T-helper 1 cell treated with Interleukin-12 subunit alpha and Interleukin-12 subunit beta and Interleukin-4 antibody, amounts not matched to agents 30 μg/mL and 1 μg/mL, for 36 hours (primary cell): ENCODE results near the gene CAMK1D.
"Not testable (repeated sequence)": the region's sequence is repeated elsewhere in the genome, so short reads cannot be mapped to it uniquely, and the experiment has no call there.

ENCODE experiments used
- H3K27ac Mint-ChIP-seq: one replicate; pipeline ENCODE4 v1.8.0; 2021; ENCODE audit warnings: mild to moderate bottlenecking, mixed read lengths
- H3K27me3 Mint-ChIP-seq: one replicate; pipeline ENCODE4 v1.8.0; 2021; ENCODE audit warnings: low read depth, mixed read lengths
- H3K36me3 Mint-ChIP-seq: one replicate; pipeline ENCODE4 v1.8.0; 2021; ENCODE audit warnings: low read depth, mixed read lengths
- H3K4me1 Mint-ChIP-seq: one replicate; pipeline ENCODE4 v1.8.0; 2021; ENCODE audit warnings: low read depth, mixed read lengths
- H3K4me3 Mint-ChIP-seq: one replicate; pipeline ENCODE4 v1.8.0; 2021; ENCODE audit warnings: mild to moderate bottlenecking, moderate library complexity, mixed read lengths
- H3K9me3 Mint-ChIP-seq: one replicate; pipeline ENCODE4 v1.8.0; 2021; ENCODE audit warnings: mixed read lengths

The CAMK1D gene

GRCh38 chr10:12742771-12743170 is 393.4 kb downstream of the CAMK1D start:
- Mint-ChIP-seq H3K9me3 (no peaks in the 10 kb centered on the region), H3K4me3 (no peak overlapping the region), H3K27me3 (peaks cover 7% of the 10 kb centered on the region), H3K4me1 (no peaks in the 10 kb centered on the region), H3K36me3 (no peaks in the 10 kb centered on the region), H3K27ac (no peak overlapping the region)

DNA sequence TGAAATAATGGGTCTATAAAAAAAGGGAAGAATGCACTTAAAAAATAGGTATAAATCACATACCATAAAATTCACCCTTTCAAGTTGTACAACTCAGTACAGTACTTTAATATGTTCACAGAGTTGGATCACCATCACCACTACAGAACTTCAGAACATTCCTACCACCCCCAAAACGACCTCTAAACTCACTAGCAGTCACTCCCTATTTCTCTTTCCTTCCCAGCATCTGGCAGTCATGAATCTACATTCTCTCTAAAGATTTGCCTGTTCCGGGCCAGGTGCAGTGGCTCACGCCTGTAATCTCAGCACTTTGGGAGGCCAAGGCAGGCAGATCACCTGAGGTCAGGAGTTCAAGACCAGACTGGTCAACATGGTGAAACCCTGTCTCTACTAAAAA is 394.1 kb downstream of the CAMK1D start:
- not testable (repeated sequence) for H3K4me3 Mint-ChIP-seq, H3K9me3 Mint-ChIP-seq, H3K4me1 Mint-ChIP-seq, H3K27me3 Mint-ChIP-seq, H3K36me3 Mint-ChIP-seq, H3K27ac Mint-ChIP-seq

GRCh38 chr10:12743941-12744340 is 394.6 kb downstream of the CAMK1D start:
- Mint-ChIP-seq H3K27ac (no peak overlapping the region), H3K4me3 (no peak overlapping the region), H3K4me1 (no peaks in the 10 kb centered on the region), H3K36me3 (no peaks in the 10 kb centered on the region), H3K9me3 (no peaks in the 10 kb centered on the region), H3K27me3 (peaks cover 7% of the 10 kb centered on the region)

DNA sequence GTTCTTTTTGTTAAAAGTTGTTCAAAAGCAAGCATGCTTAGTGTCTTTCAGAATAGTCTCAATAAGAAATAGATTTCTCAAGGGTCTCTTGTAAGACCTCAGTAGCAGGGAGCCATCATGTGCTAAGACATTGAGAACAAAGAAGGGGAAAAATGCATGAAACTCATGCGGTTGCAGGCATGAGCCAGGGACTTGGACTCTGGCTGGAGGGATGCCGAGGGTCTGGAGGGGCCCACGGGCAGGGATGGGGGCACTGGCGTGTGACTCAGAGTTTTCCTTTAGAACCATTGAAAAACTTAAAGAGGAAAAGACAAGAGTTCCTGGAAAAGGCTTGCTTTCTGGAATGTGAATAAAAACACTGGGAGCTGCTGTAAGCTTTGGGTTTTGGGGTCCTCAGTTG is 398.8 kb downstream of the CAMK1D start:
- no peak overlapping the region for H3K27ac Mint-ChIP-seq
- H3K4me3 Mint-ChIP-seq, result no peak overlapping the region
- no peaks in the 10 kb centered on the region for H3K27me3 Mint-ChIP-seq
- H3K9me3 Mint-ChIP-seq, result no peaks in the 10 kb centered on the region
- H3K4me1 Mint-ChIP-seq, result no peaks in the 10 kb centered on the region
- H3K36me3 Mint-ChIP-seq, result no peaks in the 10 kb centered on the region

DNA sequence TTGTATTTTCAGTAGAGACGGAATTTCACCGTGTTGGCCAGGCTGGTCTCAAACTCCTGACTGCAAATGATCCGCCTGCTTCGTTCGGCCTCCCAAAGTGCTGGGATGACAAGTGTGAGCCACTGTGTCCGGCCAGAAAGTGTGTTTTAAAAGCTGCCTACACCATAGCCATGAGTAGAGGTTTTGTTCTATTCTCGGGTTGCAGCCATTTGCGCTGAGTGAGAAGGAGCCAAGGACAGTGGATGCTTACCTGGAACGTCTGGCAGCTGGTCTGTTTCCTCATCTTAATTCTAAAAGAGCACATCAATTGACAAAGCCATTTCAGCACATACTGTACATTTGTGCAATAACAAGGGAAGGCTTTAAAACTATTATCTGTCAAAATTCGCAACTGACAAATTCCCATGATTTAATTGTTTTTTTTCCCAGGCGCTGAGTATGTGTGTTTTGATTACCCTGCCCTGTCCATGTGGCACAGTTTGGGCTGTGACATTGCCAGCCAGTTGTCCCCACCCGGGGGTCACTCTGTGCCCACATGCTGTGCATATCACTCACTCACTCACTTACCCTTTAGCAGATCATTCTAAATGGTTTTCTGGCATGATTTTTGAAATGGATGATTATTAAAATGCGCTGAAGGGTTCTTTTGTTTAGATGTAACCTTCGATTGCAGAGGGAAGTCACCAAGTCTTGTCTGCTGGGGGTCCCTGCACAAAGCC is 400.6 kb downstream of the CAMK1D start:
- no peak overlapping the region for H3K4me3 Mint-ChIP-seq
- no peaks in the 10 kb centered on the region for H3K9me3 Mint-ChIP-seq
- H3K36me3 Mint-ChIP-seq, result no peaks in the 10 kb centered on the region
- H3K27ac Mint-ChIP-seq, result no peak overlapping the region
- no peaks in the 10 kb centered on the region for H3K4me1 Mint-ChIP-seq
- H3K27me3 Mint-ChIP-seq, result no peaks in the 10 kb centered on the region

DNA sequence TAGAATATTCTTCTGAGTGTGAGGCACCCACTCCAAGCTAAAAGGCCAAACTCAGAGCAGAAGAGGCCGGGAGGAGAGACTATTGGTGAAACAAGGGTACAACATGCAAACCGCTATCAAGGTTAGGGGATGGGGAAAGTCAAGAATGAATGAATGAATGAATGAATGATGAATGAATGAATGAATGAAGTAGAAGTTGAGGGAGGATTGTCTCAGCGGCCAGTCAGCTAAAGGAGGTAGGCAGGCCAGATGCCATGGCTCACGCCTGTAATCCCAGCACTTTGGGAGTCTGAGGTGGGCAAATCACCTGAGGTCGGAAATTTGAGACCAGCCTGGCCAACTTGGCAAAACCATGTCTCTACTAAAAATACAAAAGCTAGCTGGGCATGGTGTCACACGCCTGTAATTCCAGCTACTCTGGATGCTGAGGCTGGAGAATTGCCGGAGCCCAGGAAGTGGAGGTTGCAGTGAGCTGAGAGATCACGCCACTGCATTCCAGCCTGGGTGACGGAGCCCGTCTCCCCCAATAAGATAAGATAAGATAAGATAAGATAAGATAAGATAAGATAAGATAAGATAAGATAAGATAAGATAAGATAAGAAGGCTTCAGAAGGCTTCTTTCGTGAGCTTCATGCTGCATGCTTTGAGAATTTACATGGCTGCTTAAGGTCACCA is 401.3 kb downstream of the CAMK1D start:
- no peaks in the 10 kb centered on the region for H3K9me3 Mint-ChIP-seq
- H3K4me3 Mint-ChIP-seq, result no peak overlapping the region
- no peak overlapping the region for H3K27ac Mint-ChIP-seq
- no peaks in the 10 kb centered on the region for H3K4me1 Mint-ChIP-seq
- H3K27me3 Mint-ChIP-seq, result no peaks in the 10 kb centered on the region
- no peaks in the 10 kb centered on the region for H3K36me3 Mint-ChIP-seq

DNA sequence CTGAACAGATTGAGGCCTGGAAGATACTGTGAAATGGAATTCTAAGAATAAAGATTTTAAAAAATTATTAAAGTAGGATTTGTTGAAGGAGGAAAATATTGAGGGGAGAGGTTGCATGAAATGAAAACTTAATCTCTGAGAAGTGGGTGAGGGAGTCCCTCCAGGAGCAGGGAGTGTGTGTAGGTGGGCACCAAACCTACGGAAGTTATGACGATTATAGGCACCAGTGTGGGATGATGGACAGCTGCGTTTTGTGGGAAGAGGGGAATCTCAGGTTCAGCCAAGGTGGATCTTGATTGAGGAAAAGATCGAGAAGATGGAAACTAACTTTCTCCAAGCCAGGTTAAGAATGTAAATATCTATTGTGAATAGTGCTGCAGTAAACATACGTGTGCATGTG is 405.7 kb downstream of the CAMK1D start:
- H3K36me3 Mint-ChIP-seq, result no peaks in the 10 kb centered on the region
- no peaks in the 10 kb centered on the region for H3K9me3 Mint-ChIP-seq
- H3K27me3 Mint-ChIP-seq, result no peaks in the 10 kb centered on the region
- no peak overlapping the region for H3K27ac Mint-ChIP-seq
- H3K4me1 Mint-ChIP-seq, result no peaks in the 10 kb centered on the region
- no peak overlapping the region for H3K4me3 Mint-ChIP-seq

GRCh38 chr10:12757351-12757750 is 408.0 kb downstream of the CAMK1D start:
- no peaks in the 10 kb centered on the region for H3K9me3 Mint-ChIP-seq

GRCh38 chr10:12758271-12758670 is 408.9 kb downstream of the CAMK1D start:
- H3K4me1 Mint-ChIP-seq, result no peaks in the 10 kb centered on the region
- no peak overlapping the region for H3K27ac Mint-ChIP-seq
- H3K27me3 Mint-ChIP-seq, result no peaks in the 10 kb centered on the region
- H3K4me3 Mint-ChIP-seq, result no peak overlapping the region
- no peaks in the 10 kb centered on the region for H3K36me3 Mint-ChIP-seq
- no peaks in the 10 kb centered on the region for H3K9me3 Mint-ChIP-seq

More at GRCh38 chr10:12757351-12757750, 408.0 kb downstream of the CAMK1D start:
- no peak overlapping the region for H3K27ac Mint-ChIP-seq
- H3K36me3 Mint-ChIP-seq, result no peaks in the 10 kb centered on the region
- H3K4me1 Mint-ChIP-seq, result no peaks in the 10 kb centered on the region
- H3K27me3 Mint-ChIP-seq, result no peaks in the 10 kb centered on the region
- no peak overlapping the region for H3K4me3 Mint-ChIP-seq

DNA sequence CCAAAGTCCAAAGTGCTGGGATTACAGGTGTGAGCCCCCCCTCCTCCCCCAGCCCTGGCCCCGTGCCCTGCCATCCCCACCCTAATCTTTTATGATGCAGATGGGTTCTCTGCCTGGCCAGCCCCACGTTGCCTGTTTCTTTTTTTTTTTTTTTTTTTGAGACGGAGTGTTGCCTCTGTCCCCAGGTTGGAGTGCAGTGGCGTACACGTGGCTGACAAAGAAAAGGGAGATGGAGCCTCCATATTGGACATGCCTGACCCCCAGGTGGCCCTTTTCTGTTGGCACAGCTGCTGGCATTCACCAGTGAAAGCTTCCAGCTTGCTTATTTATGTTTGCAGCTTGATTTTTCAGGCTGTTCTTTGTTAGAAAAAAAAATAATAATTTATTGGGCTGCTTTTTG is 416.9 kb downstream of the CAMK1D start:
- Mint-ChIP-seq H3K27me3 (no peaks in the 10 kb centered on the region), H3K9me3 (no peaks in the 10 kb centered on the region), H3K36me3 (peaks cover 1% of the 10 kb centered on the region), H3K4me1 (no peaks in the 10 kb centered on the region), H3K27ac (no peak overlapping the region), H3K4me3 (no peak overlapping the region)

GRCh38 chr10:12768156-12769100 is 419.1 kb downstream of the CAMK1D start:
- Mint-ChIP-seq H3K36me3 (peaks cover 1% of the 10 kb centered on the region), H3K4me3 (no peak overlapping the region), H3K4me1 (no peaks in the 10 kb centered on the region), H3K27ac (no peak overlapping the region), H3K27me3 (no peaks in the 10 kb centered on the region), H3K9me3 (no peaks in the 10 kb centered on the region)

DNA sequence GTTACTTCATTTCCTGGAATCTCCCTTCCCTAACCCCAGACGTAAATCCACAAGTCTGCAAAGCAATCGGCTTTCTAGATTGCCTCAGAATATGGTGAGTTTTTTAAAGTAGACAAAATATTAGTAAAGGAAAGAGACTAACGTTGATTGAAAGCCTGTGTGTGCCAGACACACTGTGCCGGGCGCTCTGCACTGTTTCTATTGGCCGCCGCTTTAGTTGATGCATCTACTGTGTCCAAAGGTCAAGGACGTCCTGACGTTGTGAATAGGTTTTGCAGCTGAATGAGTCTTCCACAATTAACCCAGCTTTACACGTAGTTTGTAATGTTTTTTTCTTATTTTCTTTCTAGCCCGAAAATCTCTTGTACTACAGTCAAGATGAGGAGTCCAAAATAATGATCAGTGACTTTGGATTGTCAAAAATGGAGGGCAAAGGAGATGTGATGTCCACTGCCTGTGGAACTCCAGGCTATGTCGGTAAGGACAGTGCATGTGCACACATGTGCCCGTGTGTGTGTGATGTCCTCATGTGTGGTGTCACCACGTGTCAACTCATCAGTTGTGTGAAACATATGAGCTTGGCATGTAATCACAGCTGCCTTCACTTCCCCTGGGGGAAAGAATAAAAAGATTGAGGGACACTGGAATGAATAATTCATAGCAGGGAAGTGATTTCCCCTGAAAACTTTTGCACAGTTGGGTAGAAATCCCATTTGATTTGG is 420.1 kb downstream of the CAMK1D start:
- H3K9me3 Mint-ChIP-seq, result no peaks in the 10 kb centered on the region

DNA sequence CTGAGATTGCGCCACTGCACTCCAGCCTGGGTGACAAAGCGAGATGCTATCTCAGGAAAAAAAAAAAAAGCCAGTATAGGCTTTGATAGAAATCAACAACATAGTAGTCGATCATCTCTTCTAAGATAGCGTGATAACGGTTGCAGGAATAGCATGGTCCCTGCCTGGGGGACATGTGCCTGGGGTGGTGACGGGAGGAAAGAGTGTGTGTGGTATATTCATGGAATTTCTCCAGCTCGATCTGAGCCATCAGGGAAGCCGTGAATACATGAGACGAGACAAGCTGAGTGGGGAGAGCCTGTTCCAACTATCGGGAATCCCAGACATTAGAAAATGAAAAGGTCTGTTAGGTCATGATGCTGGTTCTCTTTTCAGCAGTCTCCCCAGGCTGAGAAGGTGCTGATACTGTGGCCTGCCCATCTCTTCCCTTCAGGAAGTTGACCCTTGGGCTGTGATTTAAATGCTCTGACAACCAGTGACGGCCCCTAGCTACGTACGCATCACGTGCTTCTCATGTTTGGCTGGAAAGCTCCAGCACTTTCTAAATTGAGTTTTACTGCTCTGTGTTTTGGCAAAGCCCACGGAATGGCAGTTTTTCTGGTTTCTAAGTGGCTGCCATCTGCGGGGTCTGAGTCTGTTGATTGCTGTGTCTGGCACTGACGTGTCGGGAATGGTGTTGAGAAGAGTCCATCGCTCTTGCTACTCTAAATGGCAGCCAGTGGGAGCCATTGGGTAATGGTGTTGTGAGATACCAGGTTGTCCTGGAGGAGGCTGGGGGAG is 422.8 kb downstream of the CAMK1D start:
- Mint-ChIP-seq H3K4me1 (no peaks in the 10 kb centered on the region), H3K27me3 (no peaks in the 10 kb centered on the region), H3K4me3 (no peak overlapping the region), H3K27ac (no peak overlapping the region), H3K36me3 (peaks cover 1% of the 10 kb centered on the region), H3K9me3 (no peaks in the 10 kb centered on the region)

More for the DNA sequence above, 420.1 kb downstream of the CAMK1D start:
- no peak overlapping the region for H3K27ac Mint-ChIP-seq
- H3K36me3 Mint-ChIP-seq, result peaks cover 1% of the 10 kb centered on the region
- no peaks in the 10 kb centered on the region for H3K4me1 Mint-ChIP-seq
- no peak overlapping the region for H3K4me3 Mint-ChIP-seq
- no peaks in the 10 kb centered on the region for H3K27me3 Mint-ChIP-seq
